Measurements from ENCODE around the gene ZC3H4. TPM values are rescaled to one million over a fixed set of nuclear protein-coding genes. Genes with fewer than 3 reads are reported as not detected.

The ZC3H4 gene
- total and polyA plus RNA-seq, 2 of the 8 experiments (the other 6 are each of a cell fraction or from before 2014, with no cell fraction given) = 6.6 to 92.0 TPM

DNA sequence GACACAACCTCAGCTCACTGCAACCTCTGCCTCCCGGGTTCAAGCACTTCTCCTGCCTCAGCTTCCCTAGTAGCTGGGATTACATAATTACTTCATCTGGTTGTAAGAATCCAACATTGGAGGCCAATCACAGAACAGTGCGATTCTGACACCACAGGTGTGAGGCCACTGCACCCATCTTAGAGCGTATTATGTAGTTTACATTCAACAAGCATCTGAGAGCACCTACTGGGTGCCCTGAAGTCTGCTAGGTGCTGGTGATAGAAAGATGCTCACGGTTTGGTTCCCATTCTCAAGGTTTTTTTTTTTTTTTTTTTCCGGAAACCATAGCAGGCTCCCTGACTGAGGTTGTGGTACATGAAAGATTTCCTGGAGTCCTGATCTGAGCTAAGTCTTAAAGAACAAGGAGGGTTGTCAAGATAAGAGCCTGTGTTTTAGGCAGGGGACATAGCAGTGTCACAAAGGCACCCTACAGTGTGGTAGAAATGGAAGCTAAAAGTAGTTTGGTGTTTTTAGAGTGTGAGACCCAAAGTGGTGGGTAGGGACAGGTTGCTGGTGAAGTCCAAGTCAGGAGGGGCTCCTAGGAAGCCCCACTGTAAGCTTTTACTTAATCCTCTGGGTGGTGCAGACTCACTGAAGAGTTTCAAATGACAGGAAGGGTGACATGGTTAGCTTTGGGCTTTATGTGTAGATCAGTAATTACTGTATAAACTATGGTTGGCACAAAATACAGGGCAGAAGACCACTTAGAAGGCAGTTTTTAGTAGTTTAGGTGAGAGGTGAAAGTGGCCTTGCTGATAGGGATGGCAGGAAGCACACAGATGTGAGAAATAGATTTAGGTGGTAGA is 32.3 kb upstream of the ZC3H4 start (continued):
- TF ChIP-seq HDAC2 (IDR thresholded peaks at IDR 0.05; ENCODE audit: borderline replicate concordance in 1 of 2, low read depth in 2 of 2, low read length in 2 of 2) = no peak
